GM12864 (cell line): Measurements from ENCODE around the gene RSPH3.

Source experiments
- DNase-seq: peaks from one replicate; pipeline ENCODE4 v3.0.0-alpha.2; 2011; ENCODE audit warnings: low read depth
- H3K4me3 ChIP-seq: 2 replicates; pipeline ENCODE4 v1.5.1; 2011; ENCODE audit warnings: mild to moderate bottlenecking, low read depth, low read length, control low read depth
- TF ChIP-seq, protein P1 (sequence below): IDR thresholded peaks from 2 replicates; pipeline ENCODE4 v1.5.1; 2011; ENCODE audit warnings: low read depth, mild to moderate bottlenecking, moderate library complexity, low read length, control low read depth, inconsistent platforms; ENCODE audit errors: missing control alignments

The RSPH3 gene

DNA sequence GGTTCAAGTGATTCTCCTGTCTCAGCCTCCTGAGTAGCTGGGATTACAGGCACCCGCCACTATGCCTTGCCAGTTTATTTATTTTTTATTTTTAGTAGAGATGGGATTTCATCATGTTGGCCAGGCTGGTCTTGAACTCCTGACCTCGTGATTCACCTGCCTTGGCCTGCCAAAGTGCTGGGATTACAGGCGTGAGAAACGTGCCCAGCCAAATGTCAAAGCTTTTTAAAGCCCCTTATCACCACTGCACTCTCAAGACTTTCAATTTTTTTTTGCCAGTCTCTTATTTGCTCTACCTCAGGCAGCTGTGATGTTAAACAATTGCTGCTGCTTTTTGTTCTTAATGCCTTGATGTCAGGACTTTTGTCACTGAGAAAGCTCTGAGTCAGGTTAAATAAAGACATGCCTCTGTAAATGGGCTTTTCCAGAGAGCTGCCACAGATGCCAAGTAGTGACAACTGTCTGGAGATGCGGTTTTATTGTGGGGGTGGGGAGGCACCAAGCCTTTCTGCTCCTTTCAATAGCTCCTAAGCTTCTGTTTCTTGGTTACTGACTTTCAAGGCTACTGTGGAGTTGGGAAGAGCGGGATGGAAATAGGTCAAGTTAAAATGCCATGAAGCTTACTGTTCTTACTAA lies 29.2 kb downstream of the RSPH3 start:
- H3K4me3 ChIP-seq = no peak overlapping the region
- TF ChIP-seq, protein P1, sequence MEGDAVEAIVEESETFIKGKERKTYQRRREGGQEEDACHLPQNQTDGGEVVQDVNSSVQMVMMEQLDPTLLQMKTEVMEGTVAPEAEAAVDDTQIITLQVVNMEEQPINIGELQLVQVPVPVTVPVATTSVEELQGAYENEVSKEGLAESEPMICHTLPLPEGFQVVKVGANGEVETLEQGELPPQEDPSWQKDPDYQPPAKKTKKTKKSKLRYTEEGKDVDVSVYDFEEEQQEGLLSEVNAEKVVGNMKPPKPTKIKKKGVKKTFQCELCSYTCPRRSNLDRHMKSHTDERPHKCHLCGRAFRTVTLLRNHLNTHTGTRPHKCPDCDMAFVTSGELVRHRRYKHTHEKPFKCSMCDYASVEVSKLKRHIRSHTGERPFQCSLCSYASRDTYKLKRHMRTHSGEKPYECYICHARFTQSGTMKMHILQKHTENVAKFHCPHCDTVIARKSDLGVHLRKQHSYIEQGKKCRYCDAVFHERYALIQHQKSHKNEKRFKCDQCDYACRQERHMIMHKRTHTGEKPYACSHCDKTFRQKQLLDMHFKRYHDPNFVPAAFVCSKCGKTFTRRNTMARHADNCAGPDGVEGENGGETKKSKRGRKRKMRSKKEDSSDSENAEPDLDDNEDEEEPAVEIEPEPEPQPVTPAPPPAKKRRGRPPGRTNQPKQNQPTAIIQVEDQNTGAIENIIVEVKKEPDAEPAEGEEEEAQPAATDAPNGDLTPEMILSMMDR = no peak
- DNase-seq = no peak

- TF ChIP-seq, protein P1 = no peak
- DNase-seq = no peak
- no peak overlapping the region for H3K4me3 ChIP-seq
Observed at GRCh38 chr6:158969148-158969547, 30.9 kb downstream of the RSPH3 start.

GRCh38 chr6:158963020-158963808 lies 36.8 kb downstream of the RSPH3 start:
- TF ChIP-seq, protein P1 = no peak
- DNase-seq = no peak
- H3K4me3 ChIP-seq = no peak overlapping the region

DNA sequence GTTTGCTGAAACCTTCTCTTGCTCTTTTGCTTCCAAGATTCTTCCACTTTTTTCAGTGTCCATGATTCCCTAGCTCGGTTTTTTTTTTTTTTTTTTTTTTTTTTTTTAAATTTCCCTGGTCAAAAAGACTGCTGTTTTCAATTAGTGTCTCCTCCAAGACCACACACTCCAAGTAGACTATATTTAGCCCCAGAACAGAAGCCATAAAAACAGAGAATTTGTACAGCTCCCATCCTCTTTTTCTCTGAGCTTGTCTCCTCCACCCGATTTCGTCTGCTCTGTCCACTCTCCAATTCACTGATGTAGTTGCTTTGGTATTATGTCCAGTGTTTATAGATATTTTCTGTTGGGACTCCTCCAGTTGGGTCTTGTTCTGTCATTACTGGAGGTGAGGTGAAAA lies 37.6 kb downstream of the RSPH3 start:
- H3K4me3 ChIP-seq = no peak overlapping the region
- no peak for DNase-seq
- TF ChIP-seq, protein P1 = no peak

- DNase-seq = no peak
- TF ChIP-seq, protein P1 = no peak
Observed at GRCh38 chr6:158960026-158960425, 40.0 kb downstream of the RSPH3 start.

DNA sequence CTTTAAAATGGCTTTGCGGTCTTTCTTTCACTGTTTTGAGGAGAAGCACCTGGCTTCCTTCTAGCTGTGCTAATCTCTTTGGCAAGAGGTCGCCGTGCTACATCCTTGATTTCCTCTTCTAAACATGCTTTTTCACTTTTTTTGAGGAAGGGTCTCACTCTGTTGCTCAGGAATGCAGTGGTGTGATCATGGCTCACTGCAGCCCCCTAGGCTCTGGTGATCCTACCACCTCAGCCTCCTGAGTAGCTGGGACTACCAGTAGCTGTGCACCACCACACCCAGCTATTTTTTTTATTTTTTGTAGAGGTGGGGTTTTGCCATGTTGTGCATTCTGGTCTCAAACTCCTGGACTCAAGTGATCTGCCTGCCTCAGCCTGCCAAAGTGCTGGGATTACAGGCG lies 40.5 kb downstream of the RSPH3 start:
- TF ChIP-seq, protein P1 = no peak
- no peak overlapping the region for H3K4me3 ChIP-seq
- no peak for DNase-seq

More at GRCh38 chr6:158960026-158960425, 40.0 kb downstream of the RSPH3 start:
- H3K4me3 ChIP-seq = no peak overlapping the region
